ENCODE results near the gene NNAT. TPM values are rescaled to one million over a fixed set of nuclear protein-coding genes. Genes with fewer than 3 reads are reported as not detected.

Gene NNAT
- total and polyA plus RNA-seq, 2 experiments from 2014 or later = 0.90 TPM; not detected in 1

DNA sequence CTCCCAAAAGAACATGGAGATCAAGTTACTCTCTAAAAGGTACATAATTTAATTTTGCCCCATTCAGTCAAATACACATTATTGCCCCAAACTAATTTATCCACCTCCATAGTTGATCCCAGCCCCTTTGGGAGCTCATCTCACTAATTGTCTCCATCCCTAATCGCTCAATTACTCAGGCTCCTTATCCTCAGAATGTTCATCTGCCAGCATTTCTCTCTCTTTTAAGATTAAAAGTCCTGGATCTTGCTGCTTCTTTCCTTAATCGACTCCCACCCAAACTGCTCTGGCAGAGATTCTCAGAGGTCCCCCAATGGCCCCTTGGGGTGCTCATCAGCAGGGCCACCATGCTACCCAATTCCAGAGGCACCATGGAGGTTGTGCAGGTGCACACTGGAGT lies 18.4 kb upstream of the NNAT start:
- Histone ChIP-seq H3K9me2 (ENCODE audit: insufficient read depth) (no peaks in the 10 kb centered on the region), H3K27me3 (replicated peaks; ENCODE audit: insufficient read depth) (no peaks in the 10 kb centered on the region), H3K4me1 (ENCODE audit: insufficient read depth) (no peaks in the 10 kb centered on the region), H3K4me3 (no peak overlapping the region), H2AFZ (no peak overlapping the region), H3K4me2 (ENCODE audit: unreplicated experiment) (no peak overlapping the region), H3K36me3 (ENCODE audit: low read depth) (no peaks in the 10 kb centered on the region), H3K79me2 (ENCODE audit: insufficient read depth) (no peaks in the 10 kb centered on the region), H3K27ac (no peak overlapping the region), H3K9ac (no peak overlapping the region), H3K9me3 (ENCODE audit: low read depth) (no peaks in the 10 kb centered on the region), H3F3A (ENCODE audit: insufficient read depth) (peaks cover 16% of the 10 kb centered on the region; the same call in 1 of the 2 replicates), H4K20me1 (ENCODE audit: insufficient read depth) (no peaks in the 10 kb centered on the region; the same call in 1 of the 2 replicates)
- 74 to 84% methylated on average over 2 of the region's 2 CpGs for WGBS, 2 experiments (ENCODE audit: low coverage in 1 of 2, low lambda C conversion rate in 2 of 2, missing lambda C conversion rate in 2 of 2)
- in situ Hi-C loops (cut with MboI) = no loop called here
- TF ChIP-seq EZH2phosphoT487 (IDR thresholded peaks at IDR 0.05; ENCODE audit: insufficient read depth, low read depth) (no peak), EZH2 (IDR thresholded peaks at IDR 0.05; ENCODE audit: insufficient read depth, poor library complexity, severe bottlenecking) (no peak)
- no peak for DNase-seq

DNA sequence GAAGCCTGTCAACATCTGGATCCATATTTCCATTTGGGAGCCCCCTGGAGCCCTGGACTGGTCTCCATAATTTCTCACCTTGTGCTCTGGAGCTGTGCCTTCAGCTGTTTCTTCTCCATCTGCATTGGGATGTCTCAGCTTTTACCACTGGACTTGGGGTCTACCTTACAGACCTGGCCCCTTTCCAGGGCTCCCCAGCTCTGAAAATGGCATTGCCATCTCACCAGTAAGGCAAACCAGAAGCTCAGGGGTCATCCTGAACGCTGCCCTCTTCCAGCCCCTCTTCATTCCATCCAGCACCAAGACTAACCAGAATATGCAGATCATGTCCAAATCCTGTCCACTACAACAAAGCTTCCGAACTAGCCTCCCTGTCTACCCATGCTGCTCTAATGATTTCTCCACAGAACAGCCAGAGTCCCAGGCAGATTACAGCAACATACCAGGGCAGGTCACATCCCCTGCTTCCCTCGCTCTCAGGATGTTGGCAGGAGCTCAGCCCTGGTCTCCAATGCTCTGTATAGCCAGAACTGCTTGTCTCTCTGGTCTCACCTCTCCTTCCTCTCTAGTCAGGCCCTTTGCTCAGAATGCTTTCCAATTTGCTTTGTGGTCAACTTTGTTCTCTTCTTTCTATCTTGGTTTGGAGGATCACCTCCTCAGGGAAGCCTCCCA lies 17.7 kb upstream of the NNAT start:
- Histone ChIP-seq H3K79me2 (ENCODE audit: insufficient read depth) (peaks cover 6% of the 10 kb centered on the region; the same call in 1 of the 2 replicates), H3K9ac (no peak overlapping the region), H3K27ac (no peak overlapping the region), H3K36me3 (ENCODE audit: low read depth) (peaks cover 4% of the 10 kb centered on the region; the same call in 1 of the 2 replicates), H3F3A (ENCODE audit: insufficient read depth) (peaks cover 19% of the 10 kb centered on the region; the same call in 1 of the 2 replicates), H3K9me3 (ENCODE audit: low read depth) (no peaks in the 10 kb centered on the region), H3K4me3 (no peak overlapping the region), H4K20me1 (ENCODE audit: insufficient read depth) (no peaks in the 10 kb centered on the region; the same call in 1 of the 2 replicates), H3K9me2 (ENCODE audit: insufficient read depth) (no peaks in the 10 kb centered on the region; the same call in 1 of the 2 replicates), H3K4me1 (ENCODE audit: insufficient read depth) (no peaks in the 10 kb centered on the region), H3K4me2 (ENCODE audit: unreplicated experiment) (no peak overlapping the region), H2AFZ (no peak overlapping the region), H3K27me3 (replicated peaks; ENCODE audit: insufficient read depth) (no peaks in the 10 kb centered on the region)
- WGBS, 2 experiments (ENCODE audit: low coverage in 1 of 2, low lambda C conversion rate in 2 of 2, missing lambda C conversion rate in 2 of 2) = 93 to 97% methylated on average over 3 of the region's 3 CpGs
- in situ Hi-C loops (cut with MboI) = no loop called here
- TF ChIP-seq EZH2 (IDR thresholded peaks at IDR 0.05; ENCODE audit: insufficient read depth, poor library complexity, severe bottlenecking) = no peak
- TF ChIP-seq EZH2phosphoT487 (IDR thresholded peaks at IDR 0.05; ENCODE audit: insufficient read depth, low read depth) = no peak
- no peak for DNase-seq

DNA sequence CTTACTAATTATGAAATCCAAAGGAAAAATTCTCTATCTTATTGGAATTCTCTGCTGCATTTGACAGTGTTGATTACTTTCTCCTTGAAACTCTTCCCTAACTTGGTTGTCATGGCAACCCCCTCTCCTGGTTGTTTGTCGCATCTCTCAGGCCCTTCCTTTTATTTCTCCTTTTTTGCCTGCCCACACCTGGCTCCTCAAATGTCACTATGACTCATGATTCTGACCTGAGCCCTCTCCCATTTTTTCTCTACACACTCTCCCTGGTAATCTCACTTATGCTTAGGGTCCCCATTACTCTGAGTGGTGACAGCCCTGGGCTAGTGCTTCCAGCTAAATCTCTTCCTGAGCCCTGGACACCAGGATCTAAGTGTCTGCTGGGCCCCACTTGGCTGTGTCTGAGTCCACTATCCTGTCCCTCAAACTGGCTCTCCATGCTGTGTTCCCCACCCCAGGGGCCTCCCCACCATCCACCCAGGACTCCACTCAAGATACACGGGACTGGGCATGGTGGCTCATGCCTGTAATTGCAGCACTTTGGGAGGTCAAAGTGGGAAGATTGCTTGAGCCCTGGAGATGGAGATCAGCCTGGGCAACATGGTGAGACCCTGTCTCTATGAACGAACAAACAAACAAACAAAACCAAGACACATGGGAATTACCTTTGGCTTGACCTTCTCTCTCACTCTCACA lies 16.5 kb upstream of the NNAT start:
- WGBS, 2 experiments (ENCODE audit: low coverage in 1 of 2, low lambda C conversion rate in 2 of 2, missing lambda C conversion rate in 2 of 2) = 46 to 62% methylated on average over 3 of the region's 3 CpGs
- Histone ChIP-seq H3K4me1 (ENCODE audit: insufficient read depth) (no peaks in the 10 kb centered on the region), H3K9me3 (ENCODE audit: low read depth) (no peaks in the 10 kb centered on the region), H3K27me3 (replicated peaks; ENCODE audit: insufficient read depth) (no peaks in the 10 kb centered on the region), H2AFZ (no peak overlapping the region), H3K79me2 (ENCODE audit: insufficient read depth) (peaks cover 16% of the 10 kb centered on the region; the same call in 1 of the 2 replicates), H3K9ac (no peak overlapping the region), H3K4me3 (no peak overlapping the region), H3K9me2 (ENCODE audit: insufficient read depth) (no peaks in the 10 kb centered on the region; the same call in 1 of the 2 replicates), H4K20me1 (ENCODE audit: insufficient read depth) (no peaks in the 10 kb centered on the region; the same call in 1 of the 2 replicates), H3K27ac (no peak overlapping the region), H3K36me3 (ENCODE audit: low read depth) (peaks cover 8% of the 10 kb centered on the region; the same call in 1 of the 2 replicates), H3K4me2 (ENCODE audit: unreplicated experiment) (no peak overlapping the region), H3F3A (ENCODE audit: insufficient read depth) (peaks cover 17% of the 10 kb centered on the region; the same call in 1 of the 2 replicates)
- TF ChIP-seq EZH2phosphoT487 (IDR thresholded peaks at IDR 0.05; ENCODE audit: insufficient read depth, low read depth) (no peak), EZH2 (IDR thresholded peaks at IDR 0.05; ENCODE audit: insufficient read depth, poor library complexity, severe bottlenecking) (no peak)
- in situ Hi-C loops (cut with MboI) = no loop called here
- peak; percentile 30 for DNase-seq

DNA sequence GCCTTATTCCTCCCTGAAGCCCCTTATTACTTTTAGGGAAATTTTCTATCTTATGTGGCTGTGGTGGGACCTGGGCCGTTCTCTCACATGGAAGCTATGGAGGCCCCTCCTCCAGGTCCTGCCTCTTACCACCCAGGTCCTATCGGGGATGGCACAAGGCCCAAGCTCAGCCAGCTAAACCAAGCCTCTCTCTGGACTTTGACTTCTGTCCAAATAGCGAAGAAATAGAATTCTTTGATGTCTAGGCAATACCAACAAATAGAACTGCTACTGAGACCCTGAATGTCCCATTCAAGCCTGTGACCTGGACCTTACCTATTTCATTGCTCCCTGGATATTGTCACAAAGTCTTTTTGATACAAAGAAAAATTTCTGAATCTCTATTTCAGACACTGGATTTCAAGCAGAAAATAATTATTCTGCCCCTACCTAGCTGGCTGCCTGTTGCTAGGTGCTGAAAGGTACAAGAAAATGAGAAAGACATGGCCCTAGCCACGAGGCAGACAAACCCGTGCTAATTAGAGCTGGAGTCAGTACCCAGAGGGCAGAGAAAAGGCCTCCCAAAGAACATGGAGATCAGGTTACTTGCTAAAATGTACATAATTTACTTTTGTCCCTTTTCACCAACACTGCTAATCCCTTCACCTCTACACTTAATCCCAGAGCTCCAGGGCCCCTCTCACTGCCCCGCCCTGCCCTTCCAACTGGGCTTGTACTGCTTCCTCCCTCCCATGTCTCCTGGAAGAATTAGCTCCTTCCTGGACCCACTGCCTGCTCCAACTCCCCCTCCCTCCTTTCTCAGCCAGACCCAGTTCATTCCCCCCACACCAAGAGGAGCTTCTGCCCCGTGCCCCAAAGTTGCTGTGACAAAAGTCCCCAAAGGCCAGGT lies 15.5 kb upstream of the NNAT start:
- no peaks in the 10 kb centered on the region for H3K4me1 ChIP-seq (ENCODE audit: insufficient read depth)
- H3K9me2 ChIP-seq (ENCODE audit: insufficient read depth) = no peaks in the 10 kb centered on the region; the same call in 1 of the 2 replicates
- H3K36me3 ChIP-seq (ENCODE audit: low read depth) = peaks cover 8% of the 10 kb centered on the region; the same call in 1 of the 2 replicates
- TF ChIP-seq EZH2phosphoT487 (IDR thresholded peaks at IDR 0.05; ENCODE audit: insufficient read depth, low read depth) (no peak), EZH2 (IDR thresholded peaks at IDR 0.05; ENCODE audit: insufficient read depth, poor library complexity, severe bottlenecking) (no peak)
- H4K20me1 ChIP-seq (ENCODE audit: insufficient read depth) = no peaks in the 10 kb centered on the region; the same call in 1 of the 2 replicates
- H3K4me2 ChIP-seq (ENCODE audit: unreplicated experiment) = no peak overlapping the region
- no peak overlapping the region for H3K27ac ChIP-seq
- DNase-seq = no peak
- no peak overlapping the region for H2AFZ ChIP-seq
- H3K9ac ChIP-seq = no peak overlapping the region
- WGBS, 2 experiments (ENCODE audit: low coverage in 1 of 2, low lambda C conversion rate in 2 of 2, missing lambda C conversion rate in 2 of 2) = 61 to 68% methylated on average over 6 to 7 of the region's 7 CpGs
- no peak overlapping the region for H3K4me3 ChIP-seq
- H3K9me3 ChIP-seq (ENCODE audit: low read depth) = no peaks in the 10 kb centered on the region
- in situ Hi-C loops (cut with MboI) = no loop called here
- peaks cover 13% of the 10 kb centered on the region; the same call in 1 of the 2 replicates for H3F3A ChIP-seq (ENCODE audit: insufficient read depth)
- no peaks in the 10 kb centered on the region for H3K27me3 ChIP-seq (replicated peaks; ENCODE audit: insufficient read depth)
- peaks cover 24% of the 10 kb centered on the region; the same call in 1 of the 2 replicates for H3K79me2 ChIP-seq (ENCODE audit: insufficient read depth)

All from GM23248 (cell line).